GM10248 (cell line): Measurements from ENCODE around the gene CSTF1.

Source experiments
- CTCF ChIA-PET: fragments of 300-600 bp; sonication (Branson Sonifier 250); formaldehyde crosslinking; extraction: SDS; loops from one replicate; lab custom pipeline; 2021; ENCODE audit warnings: antibody characterized with exemption; lab: Yijun Ruan, JAX
- POLR2A ChIA-PET: fragments of 350-650 bp; sonication (Branson Sonifier 250); formaldehyde crosslinking; extraction: SDS; loops from one replicate; lab custom pipeline; 2020; ENCODE audit warnings: antibody characterized with exemption; lab: Yijun Ruan, JAX
- DNase-seq: peaks from one replicate; pipeline ENCODE4 v3.0.0; 2012; ENCODE audit errors: extremely low spot score
- CTCF ChIP-seq: IDR thresholded peaks from 2 replicates; pipeline ENCODE4 v1.5.1; 2012; ENCODE audit warnings: mild to moderate bottlenecking, low read depth; ENCODE audit errors: extremely low read depth, missing control alignments, control extremely low read depth

The CSTF1 gene

DNA sequence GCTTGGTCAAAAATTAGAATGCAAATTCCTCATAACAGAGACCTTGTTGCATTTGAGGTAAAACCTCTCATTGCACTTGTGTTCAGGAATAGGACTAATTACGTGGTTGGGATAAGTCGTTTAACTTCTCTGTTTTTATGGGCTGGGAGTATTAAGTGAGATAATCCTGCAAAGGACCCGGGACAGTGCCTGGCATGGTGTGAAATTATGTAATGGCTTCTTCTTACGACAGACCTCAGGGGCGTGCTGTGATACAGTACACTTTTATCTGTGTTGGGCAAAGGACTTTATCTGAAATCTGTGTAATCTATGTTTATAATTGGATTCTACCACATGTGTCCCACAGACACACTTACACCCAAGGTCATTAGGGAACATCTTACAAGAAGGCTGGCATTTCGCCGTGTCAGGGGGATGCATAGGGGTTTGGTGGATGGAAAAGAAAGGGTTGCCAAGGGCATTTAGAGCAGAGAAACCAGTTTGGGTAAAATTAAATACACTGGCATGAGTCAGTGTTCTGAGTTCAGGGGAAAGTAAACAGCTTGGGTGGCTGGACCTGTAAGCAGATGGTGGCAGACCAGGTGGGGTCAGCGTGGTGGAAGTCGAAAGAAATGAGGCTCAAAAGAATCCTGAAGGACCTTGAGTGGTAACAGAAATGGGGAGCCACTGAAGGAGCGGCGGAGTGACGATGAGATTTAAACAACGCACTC lies 58.8 kb downstream of the CSTF1 start:
- POLR2A ChIA-PET, result no interaction called here
- DNase-seq, result no peak

DNA sequence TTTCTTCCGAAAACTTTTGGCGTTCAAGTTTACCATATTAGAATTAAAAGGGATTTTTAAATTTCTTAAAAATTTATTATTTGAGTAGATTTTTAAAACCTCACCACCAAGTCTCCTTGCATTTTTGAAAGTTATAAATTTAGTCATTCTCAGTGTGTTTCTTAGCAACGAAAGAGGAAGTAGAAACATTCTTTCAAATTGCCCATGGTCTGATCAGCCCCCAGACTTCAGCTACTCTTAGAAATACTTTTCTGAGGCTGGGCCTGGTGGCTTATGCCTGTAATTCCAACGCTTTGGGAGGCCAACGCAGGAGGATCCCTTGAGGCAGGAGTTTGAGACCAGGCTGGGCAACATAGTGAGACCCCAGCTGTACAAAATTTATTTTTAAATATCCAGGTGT lies 60.9 kb downstream of the CSTF1 start:
- POLR2A ChIA-PET, result no interaction called here
- CTCF ChIA-PET, result interaction anchor here (1.0 to 1.9 kb wide), 4 partner anchors 12 to 55 kb away, joined by 3 to 4 read pairs (median 3); no protein-coding TSS in a partner anchor
- TF ChIP-seq CTCF, result no peak
- peak; percentile 70 for DNase-seq

More for the DNA sequence above, 58.8 kb downstream of the CSTF1 start:
- CTCF ChIA-PET, result interaction anchor here (1.3 kb wide), 1 partner anchor 33 kb away, joined by 3 read pairs; no protein-coding TSS in a partner anchor
- no peak for TF ChIP-seq CTCF

GRCh38 chr20:56454754-56455153 lies 62.3 kb downstream of the CSTF1 start:
- TF ChIP-seq CTCF, result no peak
- ChIA-PET CTCF (interaction anchor here (1.4 kb wide), 1 partner anchor 10 kb away, joined by 5 read pairs; no protein-coding TSS in a partner anchor), POLR2A (no interaction called here)
- peak; percentile 72 for DNase-seq
